Stimulated activated naive CD8-positive, alpha-beta T cell treated with anti-CD3 and anti-CD28 coated beads, Interleukin-15, amount 100 ng/mL, for 72 hours (primary cell): ENCODE measurements around the gene MNAT1.
"Not testable (repeated sequence)": the region's sequence is repeated elsewhere in the genome, so short reads cannot be mapped to it uniquely, and the experiment has no call there.

Source experiments
- ATAC-seq: fragments of 150-1000 bp; cut with Tn5 transposase; 2 replicates; pipeline ENCODE4 v1.10.0; 2021; ENCODE audit warnings: mild to moderate bottlenecking, moderate library complexity
- DNase-seq, 2 donors: peaks; one replicate each; pipeline ENCODE4 v3.0.0; 2021 to 2022
- H3K27ac Mint-ChIP-seq, 2 donors: one replicate each; pipeline ENCODE4 v1.8.0; 2022; ENCODE audit warnings: mild to moderate bottlenecking in 2 of 2, mixed read lengths in 2 of 2, moderate library complexity in 2 of 2
- H3K27me3 Mint-ChIP-seq: one replicate; pipeline ENCODE4 v1.8.0; 2022; ENCODE audit warnings: mixed read lengths
- H3K4me1 Mint-ChIP-seq: one replicate; pipeline ENCODE4 v1.8.0; 2022; ENCODE audit warnings: mild to moderate bottlenecking, mixed read lengths
- H3K4me3 Mint-ChIP-seq, 2 donors: one replicate each; pipeline ENCODE4 v1.8.0; 2022; ENCODE audit warnings: mild to moderate bottlenecking in 2 of 2, mixed read lengths in 2 of 2, moderate library complexity in 1 of 2
- H3K9me3 Mint-ChIP-seq, 2 donors: one replicate each; pipeline ENCODE4 v1.8.0; 2022; ENCODE audit warnings: mixed read lengths in 2 of 2

The MNAT1 gene

GRCh38 chr14:60723116-60723906, 11.2 kb upstream of the MNAT1 start:
- no peak overlapping the region for H3K27ac Mint-ChIP-seq
- DNase-seq = peak; percentile 35 to 47
- H3K4me3 Mint-ChIP-seq = peak overlapping the region; percentile 85 to 91

DNA sequence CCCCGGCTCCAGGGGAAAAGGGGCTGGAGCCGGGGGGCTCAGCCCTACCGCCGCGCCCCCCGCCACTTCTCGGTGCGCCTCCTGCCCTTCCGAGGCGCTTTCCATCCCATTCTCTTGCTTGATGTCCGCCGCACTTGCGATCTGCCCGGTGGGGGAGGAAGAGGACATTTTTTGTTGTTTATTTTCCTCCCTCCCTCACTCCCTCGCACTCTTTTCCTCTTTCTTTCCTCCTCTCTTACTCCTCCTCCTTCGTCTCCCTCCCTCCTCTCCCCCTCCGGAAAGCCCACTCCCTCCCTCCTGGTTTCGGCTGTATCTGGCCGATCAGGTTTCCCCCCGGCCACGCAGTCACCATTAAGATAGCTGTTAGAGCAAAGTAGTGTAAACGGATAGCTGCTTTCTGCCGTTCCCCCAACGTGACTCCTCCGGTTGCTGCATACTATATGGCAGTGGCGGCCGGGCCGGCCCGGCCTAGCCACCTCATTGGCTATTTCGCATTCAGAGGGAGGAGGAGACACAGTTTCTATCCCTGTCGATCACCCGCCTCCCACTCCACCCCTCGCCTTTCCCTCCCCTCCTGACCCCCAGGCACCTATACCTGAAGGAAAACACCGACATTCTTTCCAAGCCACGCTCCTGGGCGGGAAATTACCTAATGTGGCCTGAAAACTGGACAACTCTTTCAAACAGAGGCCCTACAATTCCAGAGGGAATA, 10.5 kb upstream of the MNAT1 start, which contains the start of gene SIX4:
Gene SIX4 (minus strand): TSS at position 445 of the 712 bp plus-strand sequence. CDS start 277 bp downstream, at position 168.
- peak; percentile 28 for ATAC-seq
- H3K4me3 Mint-ChIP-seq = peak within 1 kb of the TSS; percentile 85 to 91
- H3K4me1 Mint-ChIP-seq = peaks cover 21% of the 10 kb centered on the region
- H3K27me3 Mint-ChIP-seq = peaks cover 92% of the 10 kb centered on the region
- H3K9me3 Mint-ChIP-seq = no peaks in the 10 kb centered on the region
- peak within 1 kb of the TSS in 1 of 2 donors; percentile 50 for H3K27ac Mint-ChIP-seq
- DNase-seq = no peak

More at GRCh38 chr14:60723116-60723906, 11.2 kb upstream of the MNAT1 start:
- Mint-ChIP-seq H3K27me3 (peaks cover 90% of the 10 kb centered on the region), H3K9me3 (no peaks in the 10 kb centered on the region), H3K4me1 (peaks cover 21% of the 10 kb centered on the region)
- ATAC-seq = peak; percentile 57

GRCh38 chr14:60731291-60731690, 3.3 kb upstream of the MNAT1 start:
- H3K9me3 Mint-ChIP-seq, H3K4me3 Mint-ChIP-seq, DNase-seq, H3K27ac Mint-ChIP-seq, ATAC-seq: not testable (repeated sequence)
- Mint-ChIP-seq H3K4me1 (peaks cover 10% of the 10 kb centered on the region), H3K27me3 (peaks cover 48% of the 10 kb centered on the region)

GRCh38 chr14:60732840-60733483, 1.6 kb upstream of the MNAT1 start:
- DNase-seq = no peak
- H3K9me3 Mint-ChIP-seq = no peaks in the 10 kb centered on the region
- no peak overlapping the region for H3K27ac Mint-ChIP-seq
- H3K4me3 Mint-ChIP-seq = no peak overlapping the region
- peaks cover 11% of the 10 kb centered on the region for H3K4me1 Mint-ChIP-seq
- no peak for ATAC-seq
- H3K27me3 Mint-ChIP-seq = peaks cover 31% of the 10 kb centered on the region

- Mint-ChIP-seq H3K4me1 (peaks cover 19% of the 10 kb centered on the region), H3K9me3 (no peaks in the 10 kb centered on the region), H3K4me3 (peak overlapping the region; percentile 93 to 98), H3K27me3 (peaks cover 8% of the 10 kb centered on the region), H3K27ac (peak overlapping the region in 1 of 2 donors; percentile 78)
- DNase-seq = no peak
- ATAC-seq = no peak
Observed at GRCh38 chr14:60735416-60735815, 855 bp downstream of the MNAT1 start.

DNA sequence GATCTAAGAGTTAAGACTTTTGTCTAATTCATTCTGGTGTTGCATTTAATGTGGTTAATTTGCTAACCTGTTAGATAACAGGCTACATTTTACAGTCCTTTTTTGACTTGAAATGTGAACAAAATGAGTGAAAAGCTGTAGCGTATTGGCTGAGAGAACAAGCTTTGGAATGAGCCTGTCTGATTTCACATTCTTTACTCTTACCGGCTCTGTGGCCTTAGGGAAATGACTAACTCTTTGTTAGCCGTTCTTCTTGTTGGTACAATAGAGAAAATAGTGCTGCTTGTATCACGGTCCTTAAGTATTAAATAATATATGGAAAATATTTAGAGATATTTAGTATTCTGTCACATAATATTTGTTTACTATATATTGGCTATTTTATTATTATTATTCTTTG, 1.9 kb downstream of the MNAT1 start:
- Mint-ChIP-seq H3K9me3 (no peaks in the 10 kb centered on the region), H3K4me3 (no peak overlapping the region), H3K4me1 (peaks cover 19% of the 10 kb centered on the region), H3K27me3 (no peaks in the 10 kb centered on the region), H3K27ac (no peak overlapping the region)
- ATAC-seq (no peak), DNase-seq (no peak)

DNA sequence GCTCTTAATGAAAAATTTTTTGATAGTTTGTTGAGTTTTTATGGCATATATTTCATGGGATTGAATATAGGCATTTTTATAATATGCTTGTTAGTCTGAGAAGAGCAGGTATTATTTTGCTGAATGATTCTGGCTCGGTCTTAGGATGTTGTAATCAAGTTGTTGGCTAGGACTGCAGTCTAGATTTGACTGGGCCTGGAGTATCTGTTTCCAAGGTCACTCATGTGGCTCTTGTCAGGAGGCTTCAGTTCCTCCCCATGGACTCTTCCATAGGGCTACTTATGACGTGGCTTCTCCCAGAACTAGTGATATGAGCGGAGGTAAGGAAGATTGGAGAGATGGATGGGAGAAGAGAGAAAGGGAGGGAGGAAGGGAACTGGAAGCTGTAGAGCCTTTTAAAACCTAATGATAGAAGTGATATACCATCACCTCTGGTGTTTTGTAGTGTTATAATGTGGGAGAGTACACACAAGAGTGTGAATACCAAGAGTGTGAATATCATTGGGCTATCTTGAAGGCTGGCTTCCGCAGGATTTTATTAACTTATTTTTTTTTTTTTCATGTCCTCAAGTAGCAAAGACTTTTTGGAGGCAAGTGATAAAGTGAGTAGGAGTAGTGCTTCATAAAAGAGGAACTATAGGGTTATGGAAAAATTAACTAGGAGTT, 4.4 kb downstream of the MNAT1 start:
- H3K4me3 Mint-ChIP-seq = no peak overlapping the region
- DNase-seq (no peak), ATAC-seq (no peak)
- peaks cover 19% of the 10 kb centered on the region for H3K4me1 Mint-ChIP-seq
- peaks cover 0 to 9% of the 10 kb centered on the region in 2 donors for H3K9me3 Mint-ChIP-seq
- no peaks in the 10 kb centered on the region for H3K27me3 Mint-ChIP-seq
- no peak overlapping the region for H3K27ac Mint-ChIP-seq

DNA sequence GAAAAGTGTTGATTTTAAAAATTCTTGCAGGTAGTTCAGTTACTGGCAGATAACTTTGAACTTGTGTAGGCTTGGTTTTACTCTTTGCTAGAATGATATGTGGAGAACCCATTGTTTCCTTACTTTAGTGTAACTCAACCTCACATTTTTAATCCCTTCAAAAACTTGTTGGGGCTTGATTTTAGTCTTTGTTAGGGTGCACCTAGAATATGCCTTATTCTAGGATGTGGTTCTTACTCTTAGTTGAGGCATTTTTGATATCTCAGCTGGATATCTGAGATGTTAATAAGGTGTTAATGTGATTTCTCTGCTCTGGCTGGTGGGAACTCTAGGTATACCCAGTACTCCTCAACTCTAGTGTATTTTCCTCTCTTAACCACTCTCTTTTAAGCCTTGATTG, 10.0 kb downstream of the MNAT1 start:
- no peak for ATAC-seq
- H3K27me3 Mint-ChIP-seq = no peaks in the 10 kb centered on the region
- no peak overlapping the region for H3K27ac Mint-ChIP-seq
- H3K9me3 Mint-ChIP-seq = peaks cover 0 to 9% of the 10 kb centered on the region in 2 donors
- DNase-seq = no peak
- H3K4me1 Mint-ChIP-seq = no peaks in the 10 kb centered on the region
- no peak overlapping the region for H3K4me3 Mint-ChIP-seq

- ATAC-seq = peak; percentile 98
- Mint-ChIP-seq H3K27me3 (peaks cover 10% of the 10 kb centered on the region), H3K4me1 (peaks cover 56% of the 10 kb centered on the region), H3K27ac (peak overlapping the region; percentile 54 to 77), H3K4me3 (peak overlapping the region; percentile 59 to 62), H3K9me3 (no peaks in the 10 kb centered on the region)
- DNase-seq = peak; percentile 67 to 78
Observed at GRCh38 chr14:60753264-60754119, 18.9 kb downstream of the MNAT1 start.

GRCh38 chr14:60756847-60757246, 22.3 kb downstream of the MNAT1 start:
- no peak for DNase-seq
- Mint-ChIP-seq H3K27ac (no peak overlapping the region), H3K4me3 (no peak overlapping the region), H3K9me3 (no peaks in the 10 kb centered on the region), H3K4me1 (peaks cover 65% of the 10 kb centered on the region), H3K27me3 (peaks cover 10% of the 10 kb centered on the region)
- ATAC-seq = no peak

GRCh38 chr14:60757567-60758002, 23.0 kb downstream of the MNAT1 start:
- Mint-ChIP-seq H3K27ac (no peak overlapping the region), H3K4me3 (peak overlapping the region in 1 of 2 donors; percentile 74), H3K9me3 (no peaks in the 10 kb centered on the region), H3K4me1 (peaks cover 61% of the 10 kb centered on the region), H3K27me3 (peaks cover 10% of the 10 kb centered on the region)
- DNase-seq (no peak), ATAC-seq (no peak)

- DNase-seq = no peak
- ATAC-seq = no peak
- peak overlapping the region in 1 of 2 donors; percentile 62 for H3K27ac Mint-ChIP-seq
- peaks cover 10% of the 10 kb centered on the region for H3K27me3 Mint-ChIP-seq
- peak overlapping the region; percentile 41 to 74 for H3K4me3 Mint-ChIP-seq
- no peaks in the 10 kb centered on the region for H3K9me3 Mint-ChIP-seq
- H3K4me1 Mint-ChIP-seq = peaks cover 48% of the 10 kb centered on the region
Observed at GRCh38 chr14:60758885-60759284, 24.3 kb downstream of the MNAT1 start.

- DNase-seq = no peak
- Mint-ChIP-seq H3K4me3 (no peak overlapping the region), H3K9me3 (no peaks in the 10 kb centered on the region), H3K27me3 (peaks cover 10% of the 10 kb centered on the region), H3K4me1 (peaks cover 34% of the 10 kb centered on the region), H3K27ac (no peak overlapping the region)
- ATAC-seq = no peak
Observed at GRCh38 chr14:60760209-60760608, 25.6 kb downstream of the MNAT1 start.

- Mint-ChIP-seq H3K4me3 (no peak overlapping the region), H3K9me3 (no peaks in the 10 kb centered on the region), H3K27ac (no peak overlapping the region), H3K4me1 (peaks cover 33% of the 10 kb centered on the region), H3K27me3 (peaks cover 4% of the 10 kb centered on the region)
- no peak for ATAC-seq
- DNase-seq = no peak
Observed at GRCh38 chr14:60760644-60761364, 26.2 kb downstream of the MNAT1 start.
